Osteocyte (in vitro differentiated cells): ENCODE data around the gene GSG1L. TPM values are rescaled to one million over a fixed set of nuclear protein-coding genes. Genes with fewer than 3 reads are reported as not detected.
"Not testable (repeated sequence)": the region's sequence is repeated elsewhere in the genome, so short reads cannot be mapped to it uniquely, and the experiment has no call there.

ENCODE experiments used
- DNase-seq: peaks from one replicate; pipeline ENCODE4 v3.0.0; 2021; ENCODE audit warnings: mixed read lengths; ENCODE audit not compliant: unreplicated experiment; ENCODE audit errors: extremely low spot score
- H3K27ac Mint-ChIP-seq: one replicate; pipeline ENCODE4 v1.8.0; 2021; ENCODE audit warnings: mild to moderate bottlenecking, mixed read lengths; ENCODE audit not compliant: unreplicated experiment
- H3K27me3 Mint-ChIP-seq: one replicate; pipeline ENCODE4 v1.8.0; 2021; ENCODE audit warnings: mixed read lengths; ENCODE audit not compliant: unreplicated experiment
- H3K36me3 Mint-ChIP-seq: one replicate; pipeline ENCODE4 v1.8.0; 2021; ENCODE audit warnings: mixed read lengths; ENCODE audit not compliant: unreplicated experiment
- H3K4me1 Mint-ChIP-seq: one replicate; pipeline ENCODE4 v1.8.0; 2021; ENCODE audit warnings: mixed read lengths; ENCODE audit not compliant: unreplicated experiment
- H3K4me3 Mint-ChIP-seq: one replicate; pipeline ENCODE4 v1.8.0; 2021; ENCODE audit warnings: mild to moderate bottlenecking, moderate library complexity, mixed read lengths; ENCODE audit not compliant: unreplicated experiment
- H3K9me3 Mint-ChIP-seq: one replicate; pipeline ENCODE4 v1.8.0; 2021; ENCODE audit warnings: mixed read lengths; ENCODE audit not compliant: unreplicated experiment
- total RNA-seq: library from RNA; stranded (reverse); gene quantifications from 2 replicates; pipeline ENCODE4 v1.2.1, GENCODE V29; 2021
- TF ChIP-seq, protein P1 (sequence below): fragments of 200-600 bp; sonication (generic); IDR thresholded peaks from 2 replicates; pipeline ENCODE4 v1.5.0; 2021; ENCODE audit warnings: antibody characterized with exemption, mild to moderate bottlenecking, moderate library complexity

The GSG1L gene
- total RNA-seq, 1 donor from 2014 or later = not detected

DNA sequence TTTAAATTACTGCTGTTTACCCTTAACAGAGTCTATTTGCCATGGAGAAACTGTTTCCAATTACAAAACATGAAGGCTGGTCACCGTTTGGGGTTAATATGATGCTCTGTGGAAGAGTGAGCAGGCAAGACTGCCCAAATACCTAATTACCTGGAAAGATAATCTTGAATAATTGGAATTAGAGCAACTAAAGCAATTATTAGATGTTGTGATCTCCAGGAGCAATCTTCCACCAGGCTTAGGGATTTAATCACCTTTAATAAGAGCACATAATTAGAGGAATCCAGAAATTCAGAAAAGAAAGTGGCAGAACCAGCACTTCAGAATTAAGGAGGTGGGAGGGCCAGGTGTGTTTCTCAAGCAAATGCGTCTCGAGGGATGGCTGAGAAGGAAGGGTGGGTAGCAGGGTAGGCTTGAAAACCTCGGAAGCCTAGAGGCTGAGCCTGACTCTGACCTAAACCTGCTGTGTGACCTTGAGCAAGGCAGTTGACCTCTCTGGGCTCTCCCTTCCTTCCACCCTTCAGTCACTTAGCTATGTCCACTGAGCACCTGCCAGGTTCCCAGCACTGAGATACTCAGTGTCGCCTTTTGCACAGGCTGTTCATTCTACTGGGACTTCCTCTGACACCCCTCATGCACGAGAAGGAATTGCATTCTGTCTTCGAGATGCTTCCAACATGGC, 113.2 kb downstream of the GSG1L start:
- H3K4me3 Mint-ChIP-seq = no peak overlapping the region

DNA sequence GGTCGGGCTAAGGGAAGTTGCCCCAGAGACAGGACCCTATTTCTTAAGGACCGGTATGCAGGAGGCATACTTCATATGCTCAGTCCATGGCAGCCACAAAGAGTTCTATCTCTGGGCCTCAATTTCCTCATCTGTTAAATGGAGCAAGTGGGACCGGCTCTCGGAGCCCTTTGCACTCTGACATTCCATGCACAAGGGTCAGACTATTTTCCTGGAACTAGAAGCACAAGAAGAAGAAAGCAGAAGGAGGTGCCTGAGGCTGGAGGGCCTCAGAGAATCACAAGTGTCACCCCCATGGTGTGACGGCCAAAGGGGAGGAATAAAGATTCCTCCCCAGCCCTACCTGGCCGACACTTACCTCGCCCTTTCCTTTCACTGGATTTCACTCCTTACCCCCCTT, 115.8 kb downstream of the GSG1L start:
- H3K4me1 Mint-ChIP-seq = no peaks in the 10 kb centered on the region
- no peaks in the 10 kb centered on the region for H3K9me3 Mint-ChIP-seq
- H3K27ac Mint-ChIP-seq = no peak overlapping the region
- TF ChIP-seq, protein P1, sequence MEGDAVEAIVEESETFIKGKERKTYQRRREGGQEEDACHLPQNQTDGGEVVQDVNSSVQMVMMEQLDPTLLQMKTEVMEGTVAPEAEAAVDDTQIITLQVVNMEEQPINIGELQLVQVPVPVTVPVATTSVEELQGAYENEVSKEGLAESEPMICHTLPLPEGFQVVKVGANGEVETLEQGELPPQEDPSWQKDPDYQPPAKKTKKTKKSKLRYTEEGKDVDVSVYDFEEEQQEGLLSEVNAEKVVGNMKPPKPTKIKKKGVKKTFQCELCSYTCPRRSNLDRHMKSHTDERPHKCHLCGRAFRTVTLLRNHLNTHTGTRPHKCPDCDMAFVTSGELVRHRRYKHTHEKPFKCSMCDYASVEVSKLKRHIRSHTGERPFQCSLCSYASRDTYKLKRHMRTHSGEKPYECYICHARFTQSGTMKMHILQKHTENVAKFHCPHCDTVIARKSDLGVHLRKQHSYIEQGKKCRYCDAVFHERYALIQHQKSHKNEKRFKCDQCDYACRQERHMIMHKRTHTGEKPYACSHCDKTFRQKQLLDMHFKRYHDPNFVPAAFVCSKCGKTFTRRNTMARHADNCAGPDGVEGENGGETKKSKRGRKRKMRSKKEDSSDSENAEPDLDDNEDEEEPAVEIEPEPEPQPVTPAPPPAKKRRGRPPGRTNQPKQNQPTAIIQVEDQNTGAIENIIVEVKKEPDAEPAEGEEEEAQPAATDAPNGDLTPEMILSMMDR = no peak
- DNase-seq = no peak
- H3K4me3 Mint-ChIP-seq = no peak overlapping the region
- peaks cover 2% of the 10 kb centered on the region for H3K27me3 Mint-ChIP-seq
- H3K36me3 Mint-ChIP-seq = no peaks in the 10 kb centered on the region

More for the DNA sequence above, 113.2 kb downstream of the GSG1L start:
- Mint-ChIP-seq H3K36me3 (peaks cover 2% of the 10 kb centered on the region), H3K27me3 (peaks cover under 1% of the 10 kb centered on the region), H3K27ac (no peak overlapping the region), H3K4me1 (no peaks in the 10 kb centered on the region), H3K9me3 (peaks cover 6% of the 10 kb centered on the region)
- no peak for DNase-seq
- TF ChIP-seq, protein P1 = no peak

DNA sequence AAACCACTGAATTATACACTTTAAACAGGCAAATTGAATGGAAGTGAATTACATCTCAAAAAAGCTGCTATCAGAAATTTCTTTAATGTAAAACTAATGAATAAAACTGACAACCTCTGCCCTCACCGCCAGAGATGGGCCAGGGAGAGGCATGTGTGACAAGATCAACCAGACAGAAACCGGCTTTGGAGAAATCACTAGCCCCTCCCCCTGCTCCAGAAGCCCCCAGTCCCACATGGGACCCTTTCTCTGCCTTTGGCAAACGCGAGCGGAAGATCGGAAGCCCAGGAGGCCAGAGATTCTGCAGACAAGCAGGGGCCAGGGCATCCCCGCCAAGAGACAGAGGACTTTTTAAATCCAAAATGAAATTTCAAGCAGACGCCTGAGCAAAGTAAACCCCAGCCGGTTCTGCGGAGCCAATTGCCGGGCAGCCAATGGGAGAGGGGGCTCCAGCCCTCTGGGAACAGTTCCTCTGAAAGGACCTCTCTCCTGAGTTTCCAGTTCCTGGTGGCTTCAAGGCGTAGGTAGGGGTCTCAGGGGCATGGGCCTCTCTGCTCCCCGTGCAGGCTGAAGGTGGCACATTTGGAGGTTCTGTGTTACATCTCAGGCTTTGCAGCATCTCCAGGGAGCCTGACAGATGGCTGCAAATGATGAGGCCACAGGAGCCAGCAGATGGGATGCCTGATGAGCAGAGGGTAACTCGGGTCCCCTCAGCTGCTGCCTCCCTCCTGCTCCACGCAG, 118.1 kb downstream of the GSG1L start:
- TF ChIP-seq, protein P1 = no peak
- Mint-ChIP-seq H3K4me1 (no peaks in the 10 kb centered on the region), H3K27me3 (peaks cover 2% of the 10 kb centered on the region), H3K4me3 (no peak overlapping the region), H3K36me3 (no peaks in the 10 kb centered on the region), H3K27ac (no peak overlapping the region), H3K9me3 (no peaks in the 10 kb centered on the region)
- no peak for DNase-seq

DNA sequence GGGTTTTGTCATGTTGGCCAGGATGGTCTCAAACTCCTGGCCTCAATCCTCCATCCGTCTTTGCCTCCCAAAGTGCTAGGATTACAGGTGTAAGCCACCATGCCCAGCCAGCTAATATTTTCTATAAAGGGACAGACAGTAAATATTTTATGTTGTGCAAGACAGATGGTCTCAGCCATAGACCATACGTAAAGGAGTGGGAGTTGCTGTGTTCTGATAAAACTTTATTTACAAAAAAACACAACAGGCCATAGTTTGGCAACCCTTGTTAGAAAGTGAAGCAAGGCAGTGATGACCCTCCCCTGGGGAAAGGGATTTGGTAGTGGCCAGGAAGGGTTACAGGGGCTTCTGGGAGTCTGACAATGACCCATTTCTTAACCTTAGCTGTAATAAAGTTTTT, 119.7 kb downstream of the GSG1L start:
- Mint-ChIP-seq H3K27me3 (peaks cover 2% of the 10 kb centered on the region), H3K27ac (no peak overlapping the region), H3K4me1 (no peaks in the 10 kb centered on the region), H3K4me3 (no peak overlapping the region), H3K36me3 (no peaks in the 10 kb centered on the region), H3K9me3 (no peaks in the 10 kb centered on the region)
- TF ChIP-seq, protein P1 = no peak
- DNase-seq = no peak

DNA sequence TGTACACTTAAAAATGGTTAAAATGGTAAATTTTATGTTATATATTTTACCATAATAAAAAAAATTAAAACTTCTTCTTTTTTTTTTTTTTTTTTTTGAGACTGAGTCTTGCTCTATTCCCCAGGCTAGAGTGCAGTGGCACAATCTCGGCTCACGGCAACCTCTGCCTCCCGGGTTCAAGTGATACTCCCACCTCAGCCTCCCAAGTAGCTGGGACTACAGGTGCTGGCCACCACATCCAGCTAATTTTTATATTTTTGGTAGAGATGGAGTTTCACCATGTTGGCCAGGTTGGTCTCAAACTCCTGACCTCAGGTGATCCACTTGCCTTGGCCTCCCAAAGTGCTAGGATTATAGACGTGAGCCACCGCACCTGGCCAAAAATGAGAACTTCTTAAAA, 121.4 kb downstream of the GSG1L start:
- H3K27ac Mint-ChIP-seq, H3K4me1 Mint-ChIP-seq, DNase-seq, H3K9me3 Mint-ChIP-seq, H3K36me3 Mint-ChIP-seq, H3K27me3 Mint-ChIP-seq, H3K4me3 Mint-ChIP-seq: not testable (repeated sequence)
